GM12864 (cell line): ENCODE data around the gene KIAA1671.
A peak's percentile ranks its signal among the peaks of the same experiment; 100 is the strongest.
"Not testable (repeated sequence)": the region's sequence is repeated elsewhere in the genome, so short reads cannot be mapped to it uniquely, and the experiment has no call there.

ENCODE experiments used
- DNase-seq: peaks from one replicate; pipeline ENCODE4 v3.0.0-alpha.2; 2011; ENCODE audit warnings: low read depth
- H3K4me3 ChIP-seq: 2 replicates; pipeline ENCODE4 v1.5.1; 2011; ENCODE audit warnings: mild to moderate bottlenecking, low read depth, low read length, control low read depth
- CTCF ChIP-seq: IDR thresholded peaks from 2 replicates; pipeline ENCODE4 v1.5.1; 2011; ENCODE audit warnings: low read depth, mild to moderate bottlenecking, moderate library complexity, low read length, control low read depth, inconsistent platforms; ENCODE audit errors: missing control alignments

The KIAA1671 gene

GRCh38 chr22:25232301-25232700, 279.8 kb downstream of the KIAA1671 start:
- no peak overlapping the region for H3K4me3 ChIP-seq
- no peak for TF ChIP-seq CTCF
- DNase-seq: no peak

- DNase-seq, H3K4me3 ChIP-seq: not testable (repeated sequence)
Observed at GRCh38 chr22:25233706-25234105, 281.2 kb downstream of the KIAA1671 start.

GRCh38 chr22:25235547-25236290, 283.2 kb downstream of the KIAA1671 start:
- DNase-seq: peak; percentile 57
- TF ChIP-seq CTCF: peak; percentile 79
- no peak overlapping the region for H3K4me3 ChIP-seq

- no peak for DNase-seq
- no peak overlapping the region for H3K4me3 ChIP-seq
- no peak for TF ChIP-seq CTCF
Observed at GRCh38 chr22:25236417-25236816, 283.9 kb downstream of the KIAA1671 start.

GRCh38 chr22:25237503-25237902, 285.0 kb downstream of the KIAA1671 start:
- no peak for TF ChIP-seq CTCF
- H3K4me3 ChIP-seq: no peak overlapping the region
- DNase-seq: no peak

GRCh38 chr22:25238058-25238457, 285.5 kb downstream of the KIAA1671 start:
- DNase-seq, H3K4me3 ChIP-seq: not testable (repeated sequence)
